ENCODE data around the gene HES6. TPM values are rescaled to one million over a fixed set of nuclear protein-coding genes. Genes with fewer than 3 reads are reported as not detected.

The HES6 gene
- total RNA-seq, 4 donors from 2014 or later: 15.0 to 94.5 (median 31.7) TPM

GRCh38 chr2:238285653-238286082 is 45.8 kb upstream of the HES6 start:
- 20 to 24% methylated on average over 1 to 7 of the region's 7 CpGs for WGBS, 2 donors (ENCODE audit: low coverage in 1 of 2)
- H3K36me3 ChIP-seq: no peaks in the 10 kb centered on the region
- H3K9me3 ChIP-seq: no peaks in the 10 kb centered on the region
- no peaks in the 10 kb centered on the region for H3K27me3 ChIP-seq
- in situ Hi-C loops (cut with MboI; ENCODE audit: low pct_ligation_motif_present in 1 of 4, low pct_unique_long_range_greater_than_20kb in 1 of 4, low sequenced_read_pairs in 3 of 4): no loop called here
- H3K27ac ChIP-seq: peak overlapping the region; percentile 92 to 98 (median 95)
- TF ChIP-seq POLR2AphosphoS5 (IDR thresholded peaks at IDR 0.05) (peak; percentile 68 to 75 (median 71)), CTCF (IDR thresholded peaks at IDR 0.05) (peak in 3 of 5 experiments; percentile 11 to 59 (median 46)), EP300 (IDR thresholded peaks at IDR 0.05; ENCODE audit: low read depth) (peak; percentile 84), POLR2A (IDR thresholded peaks at IDR 0.05) (peak; percentile 34)
- H3K4me3 ChIP-seq: peak overlapping the region in 1 of 4 donors; percentile 29
- H3K4me1 ChIP-seq: peaks cover 41 to 89% (median 64%) of the 10 kb centered on the region in 4 donors
- peak; percentile 89 for DNase-seq
- intact Hi-C loops (cut with DNase I; ENCODE audit: low total_unique reads): no loop called here

- peak overlapping the region in 1 of 4 donors; percentile 29 for H3K4me3 ChIP-seq
- intact Hi-C loops (cut with DNase I; ENCODE audit: low total_unique reads): no loop called here
These were observed 45.1 kb upstream of the HES6 start for GRCh38 chr2:238284802-238285515.

GRCh38 chr2:238282861-238283738 is 43.3 kb upstream of the HES6 start:
- WGBS, 2 donors (ENCODE audit: low coverage in 1 of 2): 89 to 91% methylated on average over 7 to 17 of the region's 17 CpGs
- no peak for DNase-seq
- Histone ChIP-seq H3K27ac (peak overlapping the region; percentile 31 to 98 (median 94)), H3K9me3 (no peaks in the 10 kb centered on the region), H3K4me3 (no peak overlapping the region), H3K27me3 (no peaks in the 10 kb centered on the region), H3K4me1 (peaks cover 35 to 88% (median 59%) of the 10 kb centered on the region in 4 donors), H3K36me3 (no peaks in the 10 kb centered on the region)
- TF ChIP-seq POLR2AphosphoS5 (IDR thresholded peaks at IDR 0.05): no peak
- in situ Hi-C loops (cut with MboI; ENCODE audit: low pct_ligation_motif_present in 1 of 4, low pct_unique_long_range_greater_than_20kb in 1 of 4, low sequenced_read_pairs in 3 of 4) (no loop called here), intact Hi-C loops (cut with DNase I; ENCODE audit: low total_unique reads) (no loop called here)

More at GRCh38 chr2:238284802-238285515, 45.1 kb upstream of the HES6 start:
- peak overlapping the region; percentile 92 to 98 (median 95) for H3K27ac ChIP-seq
- in situ Hi-C loops (cut with MboI; ENCODE audit: low pct_ligation_motif_present in 1 of 4, low pct_unique_long_range_greater_than_20kb in 1 of 4, low sequenced_read_pairs in 3 of 4): no loop called here
- DNase-seq: peak; percentile 51
- H3K9me3 ChIP-seq: no peaks in the 10 kb centered on the region
- TF ChIP-seq CTCF (IDR thresholded peaks at IDR 0.05) (no peak), POLR2A (IDR thresholded peaks at IDR 0.05) (no peak), POLR2AphosphoS5 (IDR thresholded peaks at IDR 0.05) (peak in 1 of 3 donors; percentile 4)
- WGBS, 2 donors (ENCODE audit: low coverage in 1 of 2): 48% methylated on average over 10 of the region's 11 CpGs; no CpG with 5 or more reads in 1 of the 2 donors
- H3K36me3 ChIP-seq: no peaks in the 10 kb centered on the region
- peaks cover 41 to 87% (median 64%) of the 10 kb centered on the region in 4 donors for H3K4me1 ChIP-seq
- no peaks in the 10 kb centered on the region for H3K27me3 ChIP-seq

GRCh38 chr2:238281826-238282480 is 42.1 kb upstream of the HES6 start:
- TF ChIP-seq POLR2A (IDR thresholded peaks at IDR 0.05) (no peak), EP300 (IDR thresholded peaks at IDR 0.05; ENCODE audit: low read depth) (no peak), POLR2AphosphoS5 (IDR thresholded peaks at IDR 0.05) (no peak), CTCF (IDR thresholded peaks at IDR 0.05) (no peak)
- DNase-seq: no peak
- Histone ChIP-seq H3K27me3 (no peaks in the 10 kb centered on the region), H3K27ac (peak overlapping the region in 1 of 4 donors; percentile 31), H3K9me3 (no peaks in the 10 kb centered on the region), H3K4me1 (peaks cover 29 to 77% (median 48%) of the 10 kb centered on the region in 4 donors), H3K36me3 (peaks cover 0 to 5% (median 0%) of the 10 kb centered on the region in 4 donors), H3K4me3 (no peak overlapping the region)
- intact Hi-C loops (cut with DNase I; ENCODE audit: low total_unique reads): no loop called here
- in situ Hi-C loops (cut with MboI; ENCODE audit: low pct_ligation_motif_present in 1 of 4, low pct_unique_long_range_greater_than_20kb in 1 of 4, low sequenced_read_pairs in 3 of 4): no loop called here
- WGBS, 2 donors (ENCODE audit: low coverage in 1 of 2): 88% methylated on average over 13 of the region's 13 CpGs; no CpG with 5 or more reads in 1 of the 2 donors
